Measurements from ENCODE around the gene ANKRD39. TPM values are rescaled to one million over a fixed set of nuclear protein-coding genes. Genes with fewer than 3 reads are reported as not detected.

ANKRD39 gene
- total RNA-seq, 6 experiments from 2014 or later, result 6.0 to 16.3 (median 9.7) TPM

GRCh38 chr2:96877042-96877451 lies 19.2 kb upstream of the ANKRD39 start:
- 68% methylated on average over 5 of the region's 6 CpGs for WGBS (ENCODE audit: insufficient coverage, low coverage, low lambda C conversion rate, missing lambda C conversion rate)
- no peaks in the 10 kb centered on the region for H3K9me3 ChIP-seq
- intact Hi-C loops (cut with DNase I), result no loop called here
- no peak for DNase-seq
- H3K27me3 ChIP-seq, result no peaks in the 10 kb centered on the region
- H3K36me3 ChIP-seq, result no peaks in the 10 kb centered on the region
- H3K4me3 ChIP-seq, result no peak overlapping the region
- no peak for ATAC-seq
- no peak for TF ChIP-seq CTCF (IDR thresholded peaks at IDR 0.05)
- TF ChIP-seq POLR2A (IDR thresholded peaks at IDR 0.05), result no peak
- no peak overlapping the region for H3K27ac ChIP-seq
- peaks cover 0 to 4% (median 0%) of the 10 kb centered on the region in 4 donors for H3K4me1 ChIP-seq

DNA sequence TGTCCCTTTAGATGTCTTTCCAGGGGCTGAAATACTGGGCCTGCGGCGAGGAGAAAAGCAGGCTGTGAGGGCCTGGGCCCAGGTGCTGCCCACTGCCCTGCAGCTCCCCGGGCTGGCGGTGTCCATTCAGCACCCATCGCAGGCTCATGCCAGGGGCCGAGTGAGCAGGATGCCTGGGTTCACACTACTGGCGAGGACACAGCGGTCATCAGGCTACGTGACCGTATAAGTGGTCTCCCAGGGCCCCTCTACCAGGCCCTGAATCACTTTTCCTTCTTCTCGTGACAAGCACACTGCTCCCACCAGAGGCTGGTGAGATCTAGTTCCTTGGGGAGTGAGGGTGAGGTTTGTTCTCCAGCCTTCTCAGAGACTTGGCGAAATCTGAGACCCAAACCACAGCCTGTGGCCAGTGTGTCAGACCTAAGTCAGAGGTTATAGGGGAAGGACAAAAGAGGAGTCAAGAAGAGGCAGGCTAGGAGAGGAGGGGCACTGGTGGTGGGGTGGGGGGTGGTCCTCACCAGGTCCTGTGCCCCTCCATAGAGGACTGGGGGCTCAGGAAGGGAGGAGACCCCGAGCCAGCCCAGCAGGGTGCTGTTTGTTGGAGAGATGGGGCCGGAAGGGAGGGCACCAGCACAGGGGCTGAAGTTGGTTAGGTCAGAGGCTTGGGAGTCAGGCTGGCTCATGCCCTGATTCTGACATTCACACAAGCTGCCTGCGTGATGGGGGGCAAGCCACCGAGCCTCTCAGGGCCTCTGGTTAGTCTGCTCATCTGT lies 18.6 kb upstream of the ANKRD39 start:
- H3K27me3 ChIP-seq, result no peaks in the 10 kb centered on the region
- no peak overlapping the region for H3K27ac ChIP-seq
- peaks cover 0 to 4% (median 0%) of the 10 kb centered on the region in 4 donors for H3K4me1 ChIP-seq
- no peaks in the 10 kb centered on the region for H3K9me3 ChIP-seq
- TF ChIP-seq CTCF (IDR thresholded peaks at IDR 0.05), result no peak
- TF ChIP-seq POLR2A (IDR thresholded peaks at IDR 0.05), result no peak
- H3K4me3 ChIP-seq, result no peak overlapping the region
- intact Hi-C loops (cut with DNase I), result no loop called here
- 58% methylated on average over 3 of the region's 16 CpGs for WGBS (ENCODE audit: insufficient coverage, low coverage, low lambda C conversion rate, missing lambda C conversion rate)
- DNase-seq (no peak), ATAC-seq (no peak)
- H3K36me3 ChIP-seq, result no peaks in the 10 kb centered on the region

DNA sequence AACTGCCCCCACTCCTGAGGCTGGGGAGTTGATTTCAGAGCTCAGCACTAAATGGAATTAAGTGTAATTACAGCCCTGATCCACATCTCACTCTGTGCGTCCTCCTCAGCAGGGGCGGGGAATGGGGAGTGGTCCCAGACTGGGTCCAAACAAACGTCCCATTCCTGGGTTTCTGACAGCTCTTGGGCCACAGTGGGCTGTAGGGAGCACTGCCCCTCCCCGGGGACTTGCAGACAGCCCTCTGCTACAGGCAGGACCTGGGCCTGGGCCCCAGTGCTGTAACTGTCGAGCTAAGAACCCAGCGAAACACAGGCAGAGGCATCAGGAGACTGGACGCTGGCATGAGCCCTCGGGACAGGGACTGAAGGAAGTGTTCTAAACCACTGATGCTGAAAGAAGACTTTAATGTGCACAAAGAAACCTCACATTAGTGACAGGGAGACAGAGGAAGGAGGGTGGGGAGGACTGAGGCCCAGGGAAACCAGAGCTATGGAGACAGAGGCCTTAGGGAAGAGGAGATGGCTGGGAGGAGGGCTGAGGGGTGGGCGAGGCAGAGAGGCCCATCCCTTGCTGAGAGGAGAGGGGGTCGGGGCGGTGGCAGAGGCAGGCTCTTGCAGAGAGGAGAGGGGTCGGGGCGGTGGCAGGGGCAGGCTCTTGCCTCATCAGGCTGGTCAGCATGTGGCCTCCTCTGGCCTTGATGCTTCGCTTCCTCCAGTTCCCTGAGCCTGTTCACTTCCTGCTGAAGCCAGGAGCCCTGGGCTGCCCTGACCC lies 17.9 kb upstream of the ANKRD39 start:
- Histone ChIP-seq H3K4me1 (peaks cover 0 to 6% (median 0%) of the 10 kb centered on the region in 4 donors), H3K27me3 (no peaks in the 10 kb centered on the region), H3K9me3 (no peaks in the 10 kb centered on the region), H3K4me3 (no peak overlapping the region), H3K27ac (no peak overlapping the region), H3K36me3 (no peaks in the 10 kb centered on the region)
- TF ChIP-seq POLR2A (IDR thresholded peaks at IDR 0.05) (no peak), CTCF (IDR thresholded peaks at IDR 0.05) (no peak)
- WGBS (ENCODE audit: insufficient coverage, low coverage, low lambda C conversion rate, missing lambda C conversion rate), result 78% methylated on average over 6 of the region's 14 CpGs
- intact Hi-C loops (cut with DNase I), result no loop called here
- DNase-seq (no peak), ATAC-seq (peak; percentile 16 to 36 (median 24))

- DNase-seq (no peak), ATAC-seq (peak in 1 of 4 donors; percentile 3)
- Histone ChIP-seq H3K4me1 (peaks cover 0 to 9% (median 0%) of the 10 kb centered on the region in 4 donors), H3K27me3 (no peaks in the 10 kb centered on the region), H3K36me3 (no peaks in the 10 kb centered on the region), H3K9me3 (no peaks in the 10 kb centered on the region), H3K27ac (no peak overlapping the region), H3K4me3 (no peak overlapping the region)
- 23% methylated on average over 5 of the region's 18 CpGs for WGBS (ENCODE audit: insufficient coverage, low coverage, low lambda C conversion rate, missing lambda C conversion rate)
- intact Hi-C loops (cut with DNase I), result no loop called here
- TF ChIP-seq CTCF (IDR thresholded peaks at IDR 0.05) (no peak), POLR2A (IDR thresholded peaks at IDR 0.05) (no peak)
Measured at GRCh38 chr2:96874198-96874831, 16.5 kb upstream of the ANKRD39 start.

Measured in right lobe of liver (tissue), 6 donors.